DMS153 treated with DMSO at 0.1 percent for 48 hours (cell line): ENCODE results near the gene POLR3K.
A peak's percentile ranks its signal among the peaks of the same experiment; 100 is the strongest.

Experiments
- DNase-seq: peaks from one replicate; lab custom pipeline; 2025; ENCODE audit not compliant: unreplicated experiment; lab: John Stamatoyannopoulos, UW

POLR3K gene

DNA sequence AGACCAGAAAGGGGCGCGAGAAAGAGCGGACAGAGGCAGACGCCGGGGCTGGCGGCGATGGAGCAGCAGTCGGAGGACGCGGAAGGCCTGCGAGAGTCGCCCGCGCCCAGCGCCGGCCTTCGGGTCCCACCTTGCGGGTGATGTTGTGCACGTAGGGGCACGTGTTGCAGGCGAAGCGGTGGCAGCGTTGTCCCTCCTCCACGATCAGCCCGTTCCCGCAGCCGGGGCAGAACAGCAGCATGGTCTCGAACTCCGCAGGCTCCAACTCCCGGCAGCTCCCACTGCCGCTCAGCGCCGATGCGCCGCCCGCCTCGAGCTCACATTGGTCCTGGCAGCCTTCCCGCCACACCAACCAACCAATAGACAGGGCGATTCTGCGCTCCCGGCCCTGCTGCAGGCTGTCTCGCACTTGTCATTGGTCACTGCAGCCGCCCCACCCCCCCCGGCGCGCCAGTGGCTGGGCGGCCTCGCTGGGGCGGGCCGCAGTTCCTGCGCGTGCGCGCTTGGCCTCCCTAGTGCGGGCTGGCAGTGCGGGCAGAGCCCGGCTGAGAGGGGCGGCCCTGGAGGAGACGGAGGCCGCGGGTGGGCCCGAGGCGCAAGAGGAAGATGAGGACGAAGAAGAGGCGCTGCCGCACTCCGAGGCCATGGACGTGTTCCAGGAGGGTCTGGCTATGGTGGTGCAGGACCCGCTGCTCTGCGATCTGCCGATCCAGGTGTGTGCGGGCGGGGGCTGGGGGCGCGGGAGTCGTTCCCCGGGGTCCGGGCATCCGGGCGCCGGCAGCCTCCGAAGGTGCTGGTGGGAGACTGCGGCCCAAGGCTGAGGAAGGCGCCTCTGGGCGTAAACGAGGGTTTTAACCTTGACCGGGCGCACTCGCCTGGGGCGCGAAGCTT, at the start of gene POLR3K, which contains the start of gene SNRNP25:
TSS of gene POLR3K (minus strand) at position 263 of the 891 bp plus-strand sequence. CDS start at position 241, 22 bp downstream.
TSS of gene SNRNP25 (plus strand) at position 483 of the 891 bp plus-strand sequence. CDS start at position 672, 189 bp downstream.
- peak; percentile 92 for DNase-seq

DNA sequence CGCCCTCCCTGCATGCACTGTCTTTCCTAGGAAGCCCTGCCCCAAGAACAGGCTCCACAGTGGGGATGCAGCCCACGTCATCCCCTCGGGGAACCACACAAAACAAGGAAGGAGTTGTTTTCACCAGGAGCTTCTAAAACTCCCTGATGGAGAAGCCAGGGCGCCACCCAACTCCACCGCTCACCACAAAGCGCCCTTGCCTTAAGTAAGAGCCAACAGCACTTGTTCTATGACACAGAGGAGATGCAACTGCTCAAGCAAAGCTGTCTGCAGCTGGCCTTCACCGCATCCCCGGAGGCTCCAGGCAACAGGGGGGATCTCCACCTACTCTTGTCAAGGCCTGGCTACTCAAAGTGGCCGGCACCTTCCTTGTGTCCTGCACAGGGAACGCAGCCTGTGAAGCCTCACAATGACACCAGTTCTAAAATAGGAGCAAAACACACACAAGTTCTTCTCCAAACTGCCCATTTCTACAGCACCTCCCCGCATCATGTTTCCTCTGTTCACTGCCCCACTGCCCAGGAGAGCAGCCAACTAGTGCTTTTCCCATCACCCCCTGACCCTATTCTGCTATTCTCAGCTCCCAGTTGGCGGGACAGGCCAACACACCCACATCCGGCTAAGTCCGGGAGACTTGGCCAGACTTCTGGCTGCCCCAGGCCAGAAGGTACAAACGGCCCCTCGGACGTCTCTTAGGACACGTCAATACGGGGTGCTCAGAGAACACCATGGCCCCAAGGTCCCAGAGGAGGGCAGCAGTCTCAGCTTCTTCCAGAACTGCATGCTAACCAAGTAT, 48.9 kb upstream of the POLR3K start:
- DNase-seq = no peak

DNA sequence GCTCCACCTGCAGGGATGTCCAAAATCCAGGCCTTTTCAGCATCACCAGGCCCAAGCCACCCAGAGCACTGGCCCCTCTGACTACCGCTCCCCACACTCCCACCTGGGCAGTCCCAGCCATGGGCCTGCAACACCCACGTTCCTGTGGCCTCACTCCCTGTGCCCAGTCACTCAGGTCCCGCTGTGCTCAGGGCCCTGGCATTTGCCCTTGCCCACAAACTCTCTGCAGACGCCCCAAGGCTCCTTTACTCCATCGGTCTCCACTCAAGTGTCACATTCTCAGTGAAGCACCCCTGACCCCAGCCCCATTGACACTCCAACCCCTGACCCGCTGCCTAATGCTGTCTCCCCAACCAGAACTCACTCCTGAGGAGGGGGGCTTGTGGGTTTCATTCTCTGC, 48.2 kb upstream of the POLR3K start:
- DNase-seq = no peak

DNA sequence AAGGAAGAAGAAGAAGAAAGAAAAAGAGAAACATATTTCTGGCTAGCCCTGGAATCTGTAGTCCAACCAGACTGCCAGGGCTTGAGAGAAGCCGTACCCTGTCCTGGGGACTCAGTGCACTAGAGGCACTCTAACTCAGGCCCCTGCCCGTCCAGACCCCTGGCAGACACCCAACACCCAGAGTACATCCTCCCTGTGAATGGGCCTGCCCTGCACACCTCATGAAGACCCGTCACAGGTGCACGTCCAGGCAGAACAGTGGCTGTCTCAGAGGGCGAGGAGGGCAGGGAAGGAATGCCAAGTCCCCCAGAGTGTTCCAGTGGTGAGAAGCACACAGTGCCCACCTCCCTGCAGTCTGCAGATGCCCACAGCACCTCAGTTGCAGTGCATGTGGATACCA, 47.6 kb upstream of the POLR3K start:
- no peak for DNase-seq

DNA sequence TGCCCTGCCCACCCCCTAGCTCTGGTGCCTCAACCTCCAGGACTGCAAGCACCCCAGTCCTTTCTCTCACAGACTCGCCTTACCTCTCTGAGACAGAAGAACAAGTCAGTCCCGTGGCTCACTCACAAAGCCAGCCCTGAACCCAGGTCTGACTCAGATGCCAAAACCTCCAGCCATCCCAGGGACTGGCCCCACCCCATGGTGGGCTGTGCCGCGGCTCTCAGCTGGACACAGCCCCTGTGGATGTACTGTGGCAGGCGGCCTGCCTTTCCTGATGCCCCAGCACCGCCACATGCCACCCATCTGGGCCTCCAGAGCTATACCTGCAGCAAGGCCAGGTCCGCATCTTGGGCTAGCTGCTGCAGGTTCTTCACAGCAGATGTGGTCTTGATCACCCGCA, 44.4 kb upstream of the POLR3K start:
- no peak for DNase-seq

DNA sequence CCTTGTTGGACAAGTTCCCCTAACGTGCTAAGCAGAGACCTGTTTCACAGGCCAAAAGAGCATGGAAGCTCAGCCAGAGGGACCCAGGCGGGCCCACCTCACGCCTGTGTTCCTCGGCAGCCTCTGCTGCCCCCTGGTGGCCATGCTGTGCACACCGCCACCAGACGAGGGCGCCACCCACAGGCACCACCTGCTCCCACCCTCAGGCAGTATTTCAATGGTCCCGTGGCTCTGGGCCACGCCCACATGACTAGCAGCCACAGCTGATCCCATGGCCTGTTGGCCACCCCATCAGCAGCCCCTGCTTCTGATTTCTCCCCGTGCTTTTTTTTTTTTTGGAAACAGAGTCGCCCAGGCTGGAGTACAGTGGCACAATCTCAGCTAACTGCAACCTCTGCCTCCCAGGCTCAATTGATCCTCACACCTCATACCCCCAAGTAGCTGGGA, 43.5 kb upstream of the POLR3K start:
- DNase-seq = peak; percentile 91

DNA sequence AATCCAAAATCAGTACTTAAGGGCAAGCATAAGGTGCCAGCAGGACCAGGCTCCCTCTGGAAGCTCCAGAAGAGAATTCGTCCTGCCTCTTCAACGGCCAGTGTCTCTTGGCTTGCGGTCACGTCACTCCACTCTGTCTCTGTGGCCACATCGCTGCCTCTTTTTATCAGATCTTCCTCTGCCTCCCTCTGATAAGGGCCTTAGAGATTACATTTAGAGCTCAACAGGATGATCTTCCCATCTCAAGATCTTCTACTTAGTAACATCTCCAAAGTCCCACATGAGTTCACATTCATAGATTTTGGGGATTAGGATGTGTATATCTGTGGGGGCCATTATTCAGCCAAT, 41.5 kb upstream of the POLR3K start:
- no peak for DNase-seq

DNA sequence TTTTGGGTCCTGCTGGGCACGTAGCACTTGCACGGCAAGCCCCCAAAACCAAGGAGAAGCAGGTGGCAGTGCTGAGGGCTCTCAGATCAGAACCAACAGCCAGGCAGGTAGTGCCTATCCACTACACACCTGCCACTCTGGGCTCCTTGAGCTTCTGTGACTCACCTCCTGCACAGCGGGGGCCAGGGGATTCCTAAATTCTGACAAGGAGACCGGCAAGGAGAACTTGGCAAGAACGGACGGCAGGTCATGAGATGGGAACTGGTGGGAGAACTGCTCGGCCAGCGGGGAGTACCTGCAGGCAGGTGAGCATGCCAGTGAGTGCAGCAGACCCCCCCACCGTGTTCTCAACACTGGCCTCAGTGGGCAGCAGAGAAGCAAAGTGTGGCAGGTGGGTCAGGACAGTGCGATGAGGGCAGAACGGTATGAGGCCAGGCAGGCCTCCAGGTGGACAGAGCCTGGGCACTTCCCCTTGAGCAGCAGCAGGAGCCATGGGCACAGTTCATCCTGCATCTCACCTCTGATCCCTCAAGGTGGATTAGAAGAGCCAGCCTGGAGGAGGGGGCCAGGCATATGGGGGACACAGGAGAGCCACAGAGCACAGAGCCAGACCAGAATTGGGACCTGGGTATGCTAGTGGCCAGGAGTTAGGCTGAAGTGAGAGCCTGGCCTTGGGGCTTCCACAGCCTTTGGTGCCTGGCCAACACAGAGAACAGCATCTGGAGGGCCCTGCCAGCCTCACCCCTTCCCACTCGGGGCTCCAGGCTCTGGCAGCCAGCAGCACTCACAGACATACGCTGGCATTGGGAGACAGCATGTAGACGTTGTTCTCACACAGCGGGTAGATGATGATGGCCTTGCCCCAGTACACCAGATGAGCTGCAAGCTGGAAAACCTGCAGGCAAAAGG, 39.3 kb upstream of the POLR3K start:
- DNase-seq = no peak

DNA sequence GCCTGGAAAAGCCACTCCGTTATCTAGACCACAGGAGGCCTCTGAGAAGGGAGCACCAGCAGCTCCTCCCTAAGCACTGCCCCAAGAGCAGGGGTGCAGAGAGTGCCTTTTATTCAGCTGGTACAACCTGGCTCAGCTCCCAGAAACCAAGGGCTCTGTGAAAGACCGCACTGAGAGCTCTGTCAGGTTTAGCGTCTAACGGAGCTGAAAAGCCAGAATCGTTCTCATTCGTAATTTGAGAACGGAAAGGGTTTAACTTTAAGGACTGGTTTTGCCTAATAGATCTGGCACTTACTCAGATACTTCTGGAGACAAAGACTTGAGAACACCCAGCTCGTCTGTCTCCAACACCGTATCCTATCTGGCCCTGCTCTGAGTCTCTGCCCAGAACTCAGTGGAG, 38.1 kb upstream of the POLR3K start:
- peak; percentile 27 for DNase-seq

DNA sequence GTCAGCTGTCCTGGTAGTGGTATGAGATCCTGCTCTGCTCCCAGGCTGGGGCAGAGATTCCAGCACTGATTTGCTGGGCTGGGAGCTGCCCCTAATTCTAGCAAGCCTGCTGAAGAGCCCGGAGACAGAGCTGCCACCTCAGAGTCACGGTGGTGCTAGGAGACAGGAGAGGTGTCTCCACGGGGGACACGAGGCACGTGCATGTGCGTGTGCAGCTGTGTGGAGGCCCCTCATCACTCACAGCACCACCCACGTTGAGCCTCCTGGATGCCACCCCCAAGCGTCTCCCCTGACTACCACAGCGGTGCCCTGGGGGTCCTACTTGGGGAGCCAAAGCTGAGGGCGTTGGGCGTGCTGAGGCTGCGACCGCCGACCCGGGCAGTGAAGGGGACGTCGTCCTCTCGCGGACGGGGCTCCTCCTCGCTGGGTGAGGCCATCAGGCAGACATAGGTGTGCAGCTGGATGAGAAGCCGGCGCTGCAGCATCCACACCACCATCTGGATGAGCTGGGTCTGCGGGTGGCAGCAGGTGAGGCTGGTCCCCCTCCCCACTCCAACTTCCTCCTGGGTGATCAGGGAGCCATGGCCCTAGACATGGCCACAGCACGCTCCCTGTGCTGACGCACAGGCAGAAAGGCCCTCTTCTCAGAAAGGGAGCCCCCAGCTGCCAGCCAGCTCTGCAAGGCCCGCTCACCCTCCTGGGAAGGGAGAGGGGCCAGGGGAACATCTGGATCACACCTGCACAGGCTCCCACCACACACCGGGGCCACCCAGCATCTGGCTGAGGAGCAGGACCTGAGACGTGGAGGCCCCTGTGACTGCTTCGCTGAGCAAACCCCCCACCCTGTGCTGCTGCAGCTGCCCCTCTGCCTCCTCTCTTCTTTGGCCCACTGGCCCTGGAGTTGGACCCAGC, 36.2 kb upstream of the POLR3K start:
- no peak for DNase-seq

DNA sequence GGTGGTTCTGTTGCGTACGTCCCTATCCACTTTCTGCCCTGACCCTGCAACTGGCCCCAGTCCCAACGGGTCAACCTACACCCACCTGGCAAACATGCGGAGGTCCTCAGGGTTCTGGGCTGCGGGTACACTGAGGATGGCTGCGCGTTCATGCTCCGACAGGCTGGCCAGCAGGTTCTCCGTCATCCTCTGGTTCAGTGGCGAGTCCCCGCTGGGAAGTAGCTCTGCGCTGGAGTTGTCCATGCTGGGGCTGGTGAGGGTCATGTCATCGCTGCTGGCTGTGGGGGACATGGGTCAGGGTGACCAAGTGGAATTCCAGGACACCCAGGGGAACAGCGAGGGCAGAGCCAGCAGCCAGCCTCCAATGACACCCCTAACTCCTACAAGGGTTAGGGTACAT, 35.2 kb upstream of the POLR3K start:
- no peak for DNase-seq

DNA sequence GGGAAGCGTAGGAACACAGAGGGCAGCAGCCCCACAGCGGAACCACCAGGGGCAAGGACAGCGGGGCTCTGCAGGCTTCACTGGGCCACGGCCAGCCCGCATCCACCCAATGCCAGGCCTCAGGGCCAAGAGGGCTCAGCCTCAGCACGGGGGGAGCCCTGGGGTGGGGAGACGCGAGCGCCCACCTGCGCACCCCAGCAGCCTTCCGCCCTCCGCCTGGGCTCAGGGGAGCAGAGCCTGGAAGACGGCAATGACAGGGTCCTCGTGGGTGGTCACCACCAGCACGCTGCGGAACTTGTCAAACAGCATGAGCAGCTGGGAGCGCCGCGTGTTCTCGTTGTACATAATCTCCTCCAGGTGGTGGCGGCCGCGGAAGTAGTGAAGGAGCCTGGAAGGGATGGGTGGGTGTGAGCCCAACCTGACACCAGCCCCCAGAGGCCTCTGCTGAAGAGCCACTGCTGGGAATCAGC, 33.1 kb upstream of the POLR3K start:
- DNase-seq = no peak

DNA sequence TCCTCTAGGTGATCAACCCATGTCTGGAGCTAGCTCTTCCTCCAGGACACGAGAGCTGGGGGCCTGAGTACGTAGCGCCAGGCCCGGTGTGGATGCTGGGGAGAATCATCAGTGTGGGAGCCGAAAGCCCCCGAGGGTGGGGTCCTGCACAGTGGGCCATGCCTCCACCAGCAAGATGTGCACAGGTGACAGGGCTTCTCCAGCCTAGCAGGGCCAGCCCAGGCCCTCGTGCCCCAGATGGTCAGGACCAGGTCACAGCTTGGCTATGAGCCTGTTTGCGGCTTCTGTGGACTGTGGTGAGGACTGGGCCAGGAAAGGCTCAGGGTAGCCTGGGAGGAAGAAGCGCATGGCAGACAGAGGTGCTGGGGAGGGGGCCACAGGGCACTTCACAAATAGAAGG, 32.5 kb upstream of the POLR3K start:
- DNase-seq = no peak

DNA sequence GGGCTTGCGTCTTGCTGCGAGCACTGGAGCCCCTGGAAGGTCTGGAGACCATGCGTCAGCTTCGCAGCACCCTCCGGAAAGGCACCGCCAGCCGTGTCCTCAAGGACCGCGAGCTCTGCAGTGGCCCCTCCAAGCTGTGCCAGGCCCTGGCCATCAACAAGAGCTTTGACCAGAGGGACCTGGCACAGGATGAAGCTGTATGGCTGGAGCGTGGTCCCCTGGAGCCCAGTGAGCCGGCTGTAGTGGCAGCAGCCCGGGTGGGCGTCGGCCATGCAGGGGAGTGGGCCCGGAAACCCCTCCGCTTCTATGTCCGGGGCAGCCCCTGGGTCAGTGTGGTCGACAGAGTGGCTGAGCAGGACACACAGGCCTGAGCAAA, 32.0 kb upstream of the POLR3K start:
- DNase-seq = no peak

DNA sequence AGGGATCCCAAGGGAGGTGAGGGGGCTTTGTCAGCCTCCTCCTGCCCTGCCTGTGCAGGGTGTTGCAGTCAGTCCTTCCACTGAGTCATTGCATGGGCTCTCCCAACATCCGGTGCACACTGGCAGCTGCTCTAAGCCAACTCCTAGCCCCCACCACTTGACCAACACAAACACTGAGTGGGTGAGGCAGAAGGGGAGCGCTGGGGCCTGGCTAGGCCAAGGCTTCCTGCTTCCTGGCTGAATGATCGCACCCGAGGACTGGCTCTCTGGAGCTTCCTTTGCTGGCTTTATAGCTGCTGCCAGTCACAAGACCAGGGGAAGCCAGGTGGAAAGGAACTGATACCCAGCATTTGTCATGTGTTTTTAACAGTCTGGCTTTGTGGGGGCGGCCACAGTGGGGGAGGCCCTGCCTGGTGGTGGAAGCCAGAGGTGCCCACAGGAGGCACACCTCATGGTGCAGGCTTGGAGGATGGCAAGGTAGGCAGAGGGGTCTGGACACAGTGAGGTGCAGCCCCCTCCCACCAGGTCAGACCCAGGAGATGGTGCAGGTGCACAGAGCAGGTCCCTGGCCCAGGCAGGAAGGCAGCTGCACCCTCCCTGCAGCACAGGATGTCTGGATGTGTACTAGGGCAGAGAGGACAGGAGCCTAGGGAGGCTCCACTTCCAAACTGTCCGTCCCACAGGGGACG, 31.5 kb upstream of the POLR3K start:
- peak; percentile 80 for DNase-seq

DNA sequence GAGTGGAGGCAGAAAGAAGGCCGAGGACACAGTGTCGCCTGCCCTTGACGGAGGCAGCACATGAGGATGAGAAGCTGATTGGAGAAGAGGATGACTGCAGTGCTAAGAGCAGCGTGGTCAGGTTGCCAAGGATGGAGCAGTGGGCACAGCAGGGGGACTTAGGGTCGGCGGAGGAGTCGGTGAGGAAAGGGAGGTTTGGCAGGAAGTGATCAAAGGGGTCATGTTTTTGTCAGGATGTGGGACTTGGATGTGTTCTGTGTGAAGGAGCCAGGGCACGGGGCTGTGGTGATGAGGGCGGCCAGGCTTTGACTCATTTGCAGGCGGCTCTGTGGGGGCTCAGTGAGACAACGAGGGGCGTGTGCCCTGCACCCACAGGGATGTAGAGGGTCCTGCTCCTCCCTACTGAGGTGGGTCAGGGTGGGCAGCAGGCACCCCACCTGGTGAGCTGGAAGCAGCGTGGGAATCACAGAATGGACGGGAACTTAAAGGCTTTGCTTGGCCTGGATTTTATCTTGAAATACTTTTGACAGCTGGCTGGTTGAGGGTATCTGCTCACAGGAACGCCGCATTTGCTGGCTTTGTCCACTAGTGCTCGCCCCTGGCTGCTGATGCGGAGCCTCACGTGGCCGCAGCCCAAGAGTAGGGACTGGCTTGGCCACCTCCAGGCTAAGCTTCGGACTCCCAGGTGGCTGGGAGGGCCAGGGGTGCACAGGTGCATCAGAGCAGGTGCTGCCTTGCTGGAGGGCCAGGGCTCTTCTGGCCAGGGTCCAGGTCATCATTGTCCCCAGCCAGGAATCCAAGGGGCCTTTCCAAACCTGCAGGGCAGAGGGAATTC, 30.6 kb upstream of the POLR3K start:
- DNase-seq = peak; percentile 73

DNA sequence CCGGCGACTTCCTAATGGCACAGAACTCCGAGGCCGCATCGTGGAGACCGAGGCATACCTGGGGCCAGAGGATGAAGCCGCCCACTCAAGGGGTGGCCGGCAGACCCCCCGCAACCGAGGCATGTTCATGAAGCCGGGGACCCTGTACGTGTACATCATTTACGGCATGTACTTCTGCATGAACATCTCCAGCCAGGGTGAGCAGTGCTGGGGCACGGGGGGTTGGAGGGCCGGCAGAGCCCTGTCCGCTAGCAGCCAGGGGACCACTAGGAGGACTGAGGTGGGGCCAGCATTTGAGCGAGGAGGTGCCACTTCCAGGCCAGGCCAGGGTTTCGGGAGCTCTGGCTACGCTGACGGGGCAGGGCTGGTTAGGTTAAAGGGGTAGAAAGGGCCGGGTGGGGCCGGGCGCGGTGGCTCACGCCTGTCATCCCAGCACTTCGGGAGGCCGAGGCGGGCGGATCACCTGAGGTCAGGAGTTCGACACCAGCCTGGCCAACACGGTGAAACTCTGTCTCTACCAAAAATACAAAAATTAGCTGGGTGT, 29.7 kb upstream of the POLR3K start:
- DNase-seq = no peak
